ENCODE results near the gene ERP44.

DNA sequence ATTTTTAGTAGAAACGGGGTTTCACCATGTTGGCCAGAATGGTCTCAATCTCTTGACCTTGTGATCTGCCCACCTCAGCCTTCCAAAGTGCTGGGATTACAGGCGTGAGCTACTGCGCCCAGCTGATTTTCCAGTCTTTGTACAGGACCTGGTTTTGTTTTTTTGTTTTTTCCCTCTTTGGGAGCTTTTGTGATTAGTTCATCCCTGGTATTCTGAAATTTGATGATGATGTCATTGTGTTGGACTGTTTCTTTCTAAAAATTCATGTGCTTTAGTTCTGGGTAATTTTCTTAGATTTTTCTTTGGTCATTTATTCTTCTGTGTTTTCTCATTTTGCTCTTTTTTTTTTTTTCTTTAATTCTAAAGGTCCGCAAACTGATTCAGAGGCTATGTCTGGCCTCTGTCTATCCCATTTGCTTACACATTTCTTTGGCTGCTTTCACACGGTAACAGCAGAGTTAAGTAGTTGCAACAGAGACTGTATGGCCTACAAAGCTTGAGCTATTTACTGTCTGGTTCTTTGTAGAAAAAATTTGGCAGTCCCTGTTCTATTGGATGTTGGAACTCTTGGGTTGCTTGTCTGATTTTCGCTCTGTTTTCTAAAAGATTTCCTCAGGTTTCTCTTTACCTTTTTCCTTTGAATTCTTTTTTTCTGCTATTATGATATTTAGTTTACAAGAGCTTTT is 167.5 kb downstream of the ERP44 start:
- TF ChIP-seq, protein P1, sequence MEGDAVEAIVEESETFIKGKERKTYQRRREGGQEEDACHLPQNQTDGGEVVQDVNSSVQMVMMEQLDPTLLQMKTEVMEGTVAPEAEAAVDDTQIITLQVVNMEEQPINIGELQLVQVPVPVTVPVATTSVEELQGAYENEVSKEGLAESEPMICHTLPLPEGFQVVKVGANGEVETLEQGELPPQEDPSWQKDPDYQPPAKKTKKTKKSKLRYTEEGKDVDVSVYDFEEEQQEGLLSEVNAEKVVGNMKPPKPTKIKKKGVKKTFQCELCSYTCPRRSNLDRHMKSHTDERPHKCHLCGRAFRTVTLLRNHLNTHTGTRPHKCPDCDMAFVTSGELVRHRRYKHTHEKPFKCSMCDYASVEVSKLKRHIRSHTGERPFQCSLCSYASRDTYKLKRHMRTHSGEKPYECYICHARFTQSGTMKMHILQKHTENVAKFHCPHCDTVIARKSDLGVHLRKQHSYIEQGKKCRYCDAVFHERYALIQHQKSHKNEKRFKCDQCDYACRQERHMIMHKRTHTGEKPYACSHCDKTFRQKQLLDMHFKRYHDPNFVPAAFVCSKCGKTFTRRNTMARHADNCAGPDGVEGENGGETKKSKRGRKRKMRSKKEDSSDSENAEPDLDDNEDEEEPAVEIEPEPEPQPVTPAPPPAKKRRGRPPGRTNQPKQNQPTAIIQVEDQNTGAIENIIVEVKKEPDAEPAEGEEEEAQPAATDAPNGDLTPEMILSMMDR (IDR thresholded peaks at IDR 0.05) = no peak
- no peak for TF ChIP-seq POLR2A (IDR thresholded peaks at IDR 0.05)
